Mesenteric fat pad (tissue), 1 donor: ENCODE data around the gene SLC26A6. TPM values are rescaled to one million over a fixed set of nuclear protein-coding genes. Genes with fewer than 3 reads are reported as not detected.

Experiments used
- microRNA-seq: library from miRNA; unstranded; fragments of <30 nt; microRNA quantifications from one replicate; pipeline ENCODE4 v1.2.0, GENCODE V29; 2020; ENCODE audit warnings: borderline number of aligned reads
- total RNA-seq: library from RNA; stranded (reverse); fragmentation: NEBNext Ultra II Directional; extraction: Animal tissue kit (Norgen Biotek cat#: 25700); gene quantifications from one replicate; pipeline ENCODE4 v1.2.1, GENCODE V29; 2021
- donor health status: DM: yes; HTN: yes; CAD: no.

Gene SLC26A6
- total RNA-seq, 1 donor from 2014 or later = 11.5 TPM

Small RNAs within 50 kb of the gene (microRNA-seq; reads per million reads assigned to microRNA genes)
- gene MIR4793 = not detected
- not detected for gene MIR711

Other genes with a start within 250 kb of the SLC26A6 start
- gene PLXNB1, start 205.4 kb downstream of the SLC26A6 start, total RNA-seq = 40.0 TPM
- 11.6 TPM for gene CCDC51, start 195.3 kb downstream of the SLC26A6 start, total RNA-seq
- 144 TPM for gene TMA7, start 195.2 kb downstream of the SLC26A6 start, total RNA-seq
- 7.2 TPM for gene ATRIP, start 188.7 kb downstream of the SLC26A6 start, total RNA-seq
- 170 TPM for gene SHISA5, start 131.3 kb downstream of the SLC26A6 start, total RNA-seq
- gene PFKFB4, start 78.7 kb downstream of the SLC26A6 start, total RNA-seq = 4.6 TPM
- gene UCN2, start 71.7 kb downstream of the SLC26A6 start, total RNA-seq = not detected
- 0.84 TPM for gene COL7A1, start 40.1 kb downstream of the SLC26A6 start, total RNA-seq
- 148 TPM for gene UQCRC1, start 25.8 kb downstream of the SLC26A6 start, total RNA-seq
- not detected for gene TMEM89, start 13.7 kb downstream of the SLC26A6 start, total RNA-seq
- 0.64 TPM for gene CELSR3, start 27.4 kb upstream of the SLC26A6 start, total RNA-seq
- 19.9 TPM for gene NCKIPSD, start 50.5 kb upstream of the SLC26A6 start, total RNA-seq
- gene IP6K2, start 81.8 kb upstream of the SLC26A6 start, total RNA-seq = 40.4 TPM
- gene PRKAR2A, start 212.4 kb upstream of the SLC26A6 start, total RNA-seq = 72.1 TPM